Activated CD8-positive, alpha-beta memory T cell treated with anti-CD3 and anti-CD28 coated beads, Interleukin-2, amount 50 U/mL, for 1 hour (primary cell): ENCODE data around the gene CLASRP.
A peak's percentile ranks its signal among the peaks of the same experiment; 100 is the strongest.
"Not testable (repeated sequence)": the region's sequence is repeated elsewhere in the genome, so short reads cannot be mapped to it uniquely, and the experiment has no call there.

Experiments used
- DNase-seq: peaks from one replicate; pipeline ENCODE4 v3.0.0-alpha.2; 2020; ENCODE audit errors: extremely low read depth

CLASRP gene

GRCh38 chr19:45038931-45039893, at the start of gene CLASRP:
Gene CLASRP (plus strand): TSS chr19:45039045. CDS start chr19:45040213, 1,168 bp downstream.
- peak; percentile 67 for DNase-seq

- no peak for DNase-seq
Observed at GRCh38 chr19:44990459-44990858, 48.4 kb upstream of the CLASRP start.

- DNase-seq: no peak
Observed at GRCh38 chr19:44990966-44991365, 47.9 kb upstream of the CLASRP start.

GRCh38 chr19:44992336-44993163, 46.3 kb upstream of the CLASRP start:
- DNase-seq: no peak

- no peak for DNase-seq
Observed at GRCh38 chr19:44993526-44993925, 45.3 kb upstream of the CLASRP start.

GRCh38 chr19:44993926-44994537, 44.8 kb upstream of the CLASRP start:
- DNase-seq: no peak

GRCh38 chr19:44998025-44998424, 40.8 kb upstream of the CLASRP start:
- no peak for DNase-seq

- DNase-seq: not testable (repeated sequence)
Observed at GRCh38 chr19:44999131-44999925, 39.5 kb upstream of the CLASRP start.

GRCh38 chr19:45000665-45001064, 38.2 kb upstream of the CLASRP start:
- not testable (repeated sequence) for DNase-seq

- DNase-seq: peak; percentile 82
Observed at GRCh38 chr19:45001087-45001739, 37.6 kb upstream of the CLASRP start, which contains the start of gene RELB. Gene RELB (plus strand): TSS chr19:45001464. CDS start chr19:45001580, 116 bp downstream.

GRCh38 chr19:45003485-45003884, 35.4 kb upstream of the CLASRP start:
- no peak for DNase-seq

GRCh38 chr19:45005787-45006186, 33.1 kb upstream of the CLASRP start:
- no peak for DNase-seq

GRCh38 chr19:45008552-45008951, 30.3 kb upstream of the CLASRP start:
- no peak for DNase-seq

GRCh38 chr19:45009625-45010255, 29.1 kb upstream of the CLASRP start:
- DNase-seq: no peak

GRCh38 chr19:45010306-45010705, 28.5 kb upstream of the CLASRP start:
- DNase-seq: no peak

- DNase-seq: no peak
Observed at GRCh38 chr19:45011959-45012358, 26.9 kb upstream of the CLASRP start.

- DNase-seq: peak; percentile 45
Observed at GRCh38 chr19:45016388-45017314, 22.2 kb upstream of the CLASRP start.

GRCh38 chr19:45019187-45019586, 19.7 kb upstream of the CLASRP start:
- no peak for DNase-seq

- no peak for DNase-seq
Observed at GRCh38 chr19:45020071-45020470, 18.8 kb upstream of the CLASRP start.
